GM18507 (cell line): ENCODE measurements around the gene RGS13.

Source experiments
- DNase-seq: peaks from one replicate; pipeline ENCODE4 v3.0.0; 2011; ENCODE audit warnings: low read depth; ENCODE audit not compliant: insufficient read length; ENCODE audit errors: extremely low spot score
- FAIRE-seq: peaks from 2 replicates; lab custom pipeline; 2011; peaks lifted over from hg19 to GRCh38; lab: Jason Lieb, UNC

RGS13 gene, protein sequence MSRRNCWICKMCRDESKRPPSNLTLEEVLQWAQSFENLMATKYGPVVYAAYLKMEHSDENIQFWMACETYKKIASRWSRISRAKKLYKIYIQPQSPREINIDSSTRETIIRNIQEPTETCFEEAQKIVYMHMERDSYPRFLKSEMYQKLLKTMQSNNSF

DNA sequence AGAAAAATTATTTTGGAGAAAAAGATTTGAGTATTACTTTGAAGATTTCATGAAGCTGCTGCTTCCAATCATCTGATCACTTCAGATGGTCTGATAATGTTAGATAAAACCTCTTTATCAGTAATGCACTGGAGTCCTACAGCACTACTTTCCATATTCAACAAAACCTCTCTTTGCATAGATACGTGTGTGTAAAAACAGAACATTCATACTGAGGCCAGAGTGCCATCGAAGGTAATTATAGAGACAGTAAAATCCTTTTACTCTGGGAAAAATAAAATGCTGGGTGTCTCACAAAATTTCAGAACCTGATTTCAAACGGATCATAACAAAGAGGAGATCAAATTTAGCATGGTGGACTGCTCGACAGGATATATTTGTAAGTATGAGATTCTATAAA, at the start of gene RGS13:
Gene RGS13, plus strand, starts transcription at position 209 of the 400 bp plus-strand sequence. CDS start 8,188 bp downstream, outside the sequence.
- no peak for DNase-seq
- FAIRE-seq: no peak

DNA sequence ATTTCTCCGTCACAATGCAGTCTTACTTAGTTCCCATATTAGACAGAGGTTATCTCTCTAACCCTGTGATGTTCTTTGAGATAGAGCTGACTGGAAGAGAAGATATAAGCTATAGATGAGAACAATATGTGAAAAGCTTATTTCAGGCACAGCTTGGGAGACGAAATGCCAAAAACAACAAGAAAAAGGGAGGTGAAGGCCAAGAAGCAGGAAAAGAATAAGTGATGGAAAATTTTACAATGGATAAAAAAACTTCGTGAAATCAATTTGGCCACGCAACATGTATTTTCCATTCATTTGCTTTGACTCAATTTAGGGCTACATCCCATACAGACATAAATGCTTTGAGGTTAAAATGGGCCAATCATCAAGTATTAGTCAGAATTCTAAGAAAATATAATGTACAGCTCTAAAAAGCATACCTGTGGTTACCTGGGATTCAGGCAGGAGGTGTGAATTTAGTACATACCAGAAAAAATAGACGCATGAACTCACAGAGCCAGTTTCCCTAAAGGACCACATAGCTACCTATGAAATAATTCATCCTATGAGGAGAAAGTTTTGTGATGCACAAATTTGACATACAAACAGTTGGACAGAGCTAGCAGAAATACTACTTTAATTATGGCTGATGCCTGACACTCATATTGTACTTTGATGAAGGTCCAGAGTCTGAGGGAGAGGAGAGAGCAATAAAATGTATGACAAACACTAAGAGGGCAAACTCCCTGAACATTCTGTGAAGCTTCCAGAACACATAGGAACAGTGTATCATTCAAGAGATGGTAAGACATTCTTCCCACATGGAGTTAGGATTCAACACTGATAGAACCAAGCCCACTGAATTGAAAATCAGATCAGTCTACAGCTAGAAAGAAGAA, 48.3 kb upstream of the RGS13 start:
- no peak for FAIRE-seq
- no peak for DNase-seq

DNA sequence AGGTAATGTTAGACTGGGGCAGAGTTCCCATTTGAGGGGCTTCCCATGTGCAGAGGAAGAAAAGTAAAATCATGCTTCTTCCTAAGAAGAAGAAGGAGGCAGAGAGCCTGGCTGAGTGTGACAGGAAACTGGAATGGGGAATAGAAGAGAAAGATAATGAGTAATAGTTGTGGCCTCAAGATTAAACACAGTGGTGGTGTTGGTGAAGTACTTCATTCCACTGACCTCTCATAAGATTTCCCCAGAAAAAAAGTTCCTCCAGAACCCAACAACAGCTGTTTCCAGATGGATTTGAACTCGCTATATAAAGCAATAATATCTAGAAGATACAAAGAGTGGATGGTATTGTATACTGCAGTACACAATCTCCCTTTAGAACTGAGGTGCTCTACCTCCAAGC, 47.4 kb upstream of the RGS13 start:
- DNase-seq (no peak), FAIRE-seq (no peak)

DNA sequence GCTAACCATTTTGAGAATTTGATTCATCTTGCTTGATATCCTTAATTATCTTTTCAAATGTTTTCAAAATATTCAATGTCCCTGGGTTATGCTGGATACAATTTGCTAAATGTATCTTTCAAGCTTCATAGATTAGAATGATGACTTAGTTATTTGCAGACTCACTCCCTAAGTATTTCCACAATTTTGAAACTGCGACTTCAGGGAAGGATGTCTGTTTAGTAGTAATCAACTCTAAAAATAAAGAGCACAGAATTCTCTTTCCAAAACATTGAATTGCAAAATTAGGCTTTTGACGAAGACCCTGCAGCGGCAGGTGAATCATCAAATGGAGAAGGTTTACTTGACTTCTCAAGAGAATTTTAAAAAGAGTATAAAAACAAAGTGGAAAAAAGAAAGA, 46.1 kb upstream of the RGS13 start:
- DNase-seq (no peak), FAIRE-seq (no peak)

DNA sequence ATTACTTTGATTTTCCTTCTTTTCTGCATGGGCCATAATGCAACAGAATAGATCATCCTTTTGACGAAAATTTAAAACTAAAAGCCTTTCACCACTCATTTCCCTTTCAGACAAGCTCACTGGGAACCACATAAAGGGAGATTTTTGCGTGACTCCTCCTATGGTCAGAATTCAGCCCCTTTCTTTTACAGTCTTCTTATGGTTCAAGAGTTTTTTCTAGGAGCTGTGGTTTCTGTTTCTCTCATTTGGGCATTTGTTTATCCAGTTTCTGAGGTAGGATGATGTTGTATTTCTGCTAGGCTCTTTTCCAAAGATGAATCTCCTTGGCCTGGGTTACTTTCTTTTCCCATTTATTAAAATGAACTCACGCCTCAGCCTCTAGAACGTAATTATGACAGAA, 43.4 kb upstream of the RGS13 start:
- FAIRE-seq (peak; percentile 41), DNase-seq (no peak)

DNA sequence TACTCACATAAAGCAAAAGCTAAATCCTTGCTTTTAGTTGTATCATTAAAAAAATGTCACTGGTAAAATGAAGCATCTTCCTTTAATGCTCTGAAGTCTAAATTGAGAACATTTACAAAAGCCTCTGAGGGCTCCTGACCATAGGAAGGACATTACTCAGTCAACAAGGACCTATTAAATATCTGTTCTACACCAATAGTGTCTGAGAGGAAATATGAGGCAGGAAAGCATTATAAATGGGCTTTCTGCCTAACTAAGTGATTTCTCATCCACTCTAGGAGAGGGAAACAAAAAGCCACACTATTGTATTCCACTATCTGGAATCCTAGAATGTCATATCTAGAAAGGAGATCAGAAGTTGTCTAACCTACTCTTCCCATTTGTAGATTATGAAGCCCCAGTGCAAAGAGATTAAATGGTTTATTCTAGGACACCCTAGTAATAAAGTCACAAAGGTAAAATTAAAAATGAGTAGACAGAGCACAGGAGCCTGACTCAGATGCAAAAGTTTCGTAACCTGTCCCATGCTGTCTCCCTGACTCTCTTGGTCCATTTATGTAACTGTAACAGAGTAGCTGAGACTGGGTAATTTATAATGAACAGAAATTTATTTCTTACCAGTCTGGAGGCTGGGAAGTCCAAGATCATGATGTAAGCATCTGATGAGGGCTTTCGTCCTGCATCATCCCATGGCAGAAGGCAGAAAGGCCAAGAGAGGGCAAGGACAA, 42.8 kb upstream of the RGS13 start:
- FAIRE-seq (no peak), DNase-seq (no peak)

DNA sequence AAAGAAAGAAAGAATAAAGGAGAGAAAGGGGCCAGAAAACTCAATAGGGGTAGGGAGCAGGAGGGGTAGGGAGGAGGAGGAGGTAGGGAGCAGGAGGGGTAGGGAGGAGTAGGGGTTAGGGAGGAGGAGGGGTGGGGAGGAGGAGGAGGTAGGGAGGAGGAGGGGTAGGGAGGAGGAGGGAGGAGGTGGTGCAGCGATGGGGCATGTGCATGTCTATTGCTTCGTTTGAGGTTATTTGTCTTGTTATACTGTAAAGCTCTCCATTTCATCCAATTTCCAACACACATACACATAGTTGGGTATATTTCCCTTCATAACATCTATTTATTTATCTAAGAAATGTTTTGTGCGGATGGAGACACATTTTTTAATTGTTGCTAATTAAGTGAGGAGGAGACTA, 40.6 kb upstream of the RGS13 start:
- DNase-seq: no peak
- FAIRE-seq: no peak

DNA sequence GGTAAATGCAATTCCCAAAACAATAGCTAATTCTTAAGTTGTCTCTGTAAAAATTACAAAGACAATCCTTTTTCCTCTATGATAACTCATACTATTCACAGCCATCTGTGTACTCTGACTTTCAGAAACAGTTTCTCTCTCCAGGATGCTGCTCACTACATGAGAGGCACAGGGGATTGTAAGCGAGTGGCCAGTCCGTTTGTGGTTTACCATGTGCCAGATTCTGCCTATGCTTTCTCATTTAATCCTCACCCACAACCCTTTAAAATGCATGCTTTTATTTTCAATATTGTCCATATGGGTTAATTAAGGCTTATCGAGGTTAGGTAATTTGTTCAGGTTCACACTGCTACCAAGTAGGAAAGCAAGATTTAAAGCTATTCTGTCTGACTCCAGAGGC, 37.4 kb upstream of the RGS13 start:
- DNase-seq: no peak

DNA sequence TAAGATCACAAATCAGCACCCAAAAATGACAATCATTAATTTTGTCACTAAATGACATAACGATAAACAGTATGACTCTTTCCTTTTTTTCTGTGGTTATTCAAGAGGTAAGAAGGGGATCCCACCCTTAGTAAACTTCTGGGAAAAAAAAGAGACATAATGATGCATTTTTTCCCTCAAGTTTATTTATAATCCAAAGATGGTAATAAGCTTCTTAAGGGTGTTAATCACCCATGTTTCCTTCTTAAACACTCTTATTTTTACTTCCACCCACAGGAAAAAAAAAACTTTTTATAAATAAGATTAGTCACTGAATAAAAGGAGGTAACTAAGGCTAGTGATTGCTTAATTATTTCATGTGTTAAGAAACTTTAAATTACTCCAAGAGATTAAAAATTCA, 35.7 kb upstream of the RGS13 start:
- no peak for FAIRE-seq
- DNase-seq: no peak

More for the DNA sequence above, 37.4 kb upstream of the RGS13 start:
- peak; percentile 9 for FAIRE-seq

DNA sequence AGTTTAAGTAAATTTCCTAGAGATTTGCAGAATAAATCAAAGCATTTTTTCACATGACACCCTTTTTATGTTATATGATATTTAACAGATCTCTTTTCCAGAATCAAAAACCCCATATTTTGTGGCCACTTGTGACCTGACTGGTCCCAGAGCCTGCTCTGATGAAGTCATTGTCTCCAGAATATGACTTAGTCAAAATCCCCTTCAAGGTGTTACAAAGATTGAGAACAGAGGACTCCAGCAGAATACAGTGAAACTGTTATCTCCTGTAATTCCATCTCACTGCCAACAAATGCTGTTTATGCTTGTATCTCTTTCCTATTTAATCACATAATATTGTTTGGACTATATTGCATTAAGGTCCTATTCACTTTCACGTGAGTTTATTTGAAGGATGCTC, 34.8 kb upstream of the RGS13 start:
- FAIRE-seq (peak; percentile 56), DNase-seq (no peak)

DNA sequence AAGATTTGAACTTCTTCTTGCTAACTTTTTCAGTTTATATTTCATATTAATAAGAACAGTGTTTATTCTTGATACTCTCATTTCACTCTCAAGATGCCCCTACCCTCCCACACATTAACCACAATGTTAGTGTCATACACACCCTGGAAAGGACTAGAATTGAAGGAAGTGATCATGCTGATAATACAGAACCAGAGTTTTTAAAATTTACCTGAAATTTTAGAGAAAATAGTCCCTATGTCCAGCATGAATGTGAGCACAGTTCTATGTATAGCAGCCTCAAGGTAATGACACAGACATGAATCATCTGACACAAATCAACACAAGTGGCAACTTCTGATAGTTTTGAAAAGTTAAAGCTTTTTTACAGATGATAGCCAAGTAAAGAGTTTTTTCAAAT, 34.4 kb upstream of the RGS13 start:
- no peak for DNase-seq
- FAIRE-seq: peak; percentile 58

DNA sequence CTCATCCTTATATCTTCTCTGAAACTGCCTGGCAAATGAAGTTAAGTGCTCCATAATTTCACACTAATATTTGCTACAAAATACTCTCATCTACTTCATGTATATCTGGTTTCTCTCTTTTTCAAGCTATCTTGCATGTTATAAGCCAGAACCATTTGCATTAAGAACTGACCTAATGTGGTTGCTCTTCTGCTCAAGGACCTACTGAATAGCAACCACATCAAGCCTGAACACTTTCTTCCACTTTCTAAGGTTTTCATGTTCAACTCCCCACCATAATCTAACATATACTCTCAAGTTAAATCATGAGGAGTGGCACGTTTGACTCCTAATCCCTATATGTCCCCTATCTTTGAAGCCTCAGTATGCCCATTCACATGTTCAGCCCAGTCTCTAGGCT, 33.2 kb upstream of the RGS13 start:
- DNase-seq (no peak), FAIRE-seq (peak; percentile 71)

DNA sequence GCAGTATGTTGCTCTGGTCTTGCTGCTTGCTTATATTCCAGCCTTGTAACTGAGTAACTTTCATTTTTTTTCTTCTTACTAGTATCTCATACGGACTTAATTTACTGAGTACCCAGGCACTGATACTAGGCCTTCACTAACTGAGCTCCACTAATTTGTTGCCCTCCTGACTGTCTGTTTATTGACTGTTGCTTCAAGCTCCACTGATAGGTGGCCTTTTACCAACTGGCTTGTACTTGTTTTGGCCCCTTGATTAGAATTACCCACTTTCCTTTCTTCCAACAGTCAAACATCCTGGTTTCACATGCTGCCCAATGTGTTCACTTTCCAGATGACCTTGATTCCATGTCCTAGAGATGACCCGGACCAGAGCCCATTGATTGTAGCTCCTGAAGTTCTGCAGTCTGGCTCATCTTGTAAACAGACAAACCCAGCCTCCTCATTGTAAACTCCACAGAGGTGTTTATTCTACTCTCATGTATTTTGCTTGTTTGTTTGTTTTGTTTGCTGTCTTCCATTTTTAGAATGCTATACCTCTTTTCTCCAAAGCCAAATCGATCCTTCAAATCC, 32.6 kb upstream of the RGS13 start:
- FAIRE-seq (peak; percentile 63), DNase-seq (no peak)

DNA sequence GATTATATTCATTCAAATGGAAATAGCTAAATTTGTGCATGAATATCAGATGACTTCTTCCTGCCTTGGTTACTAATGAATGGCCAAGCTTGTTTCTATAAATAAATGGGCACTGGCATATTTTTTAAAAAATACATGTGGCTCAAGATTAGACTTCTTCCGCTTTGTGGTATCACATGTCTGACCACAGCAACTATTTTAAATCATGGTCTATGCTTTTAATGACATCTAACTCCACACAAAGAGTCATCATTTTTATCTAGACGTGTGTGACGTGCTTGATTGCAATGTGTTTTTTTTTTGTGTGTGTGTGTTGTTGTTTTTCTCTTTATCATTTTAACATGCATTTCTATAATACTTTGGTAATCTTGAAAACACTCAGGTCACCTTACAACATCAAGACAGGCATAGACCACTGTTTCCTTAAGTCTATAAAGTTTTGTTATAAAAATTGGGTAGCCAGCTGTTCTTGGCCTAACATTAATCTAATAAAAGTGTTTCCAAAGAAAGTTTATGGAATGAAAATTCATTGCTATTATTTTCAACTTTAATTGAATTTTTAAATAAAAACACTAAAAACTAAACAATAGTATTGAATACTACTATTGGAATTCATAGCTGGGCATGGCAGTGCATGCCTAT, 30.8 kb upstream of the RGS13 start:
- no peak for DNase-seq
- FAIRE-seq: peak; percentile 93

DNA sequence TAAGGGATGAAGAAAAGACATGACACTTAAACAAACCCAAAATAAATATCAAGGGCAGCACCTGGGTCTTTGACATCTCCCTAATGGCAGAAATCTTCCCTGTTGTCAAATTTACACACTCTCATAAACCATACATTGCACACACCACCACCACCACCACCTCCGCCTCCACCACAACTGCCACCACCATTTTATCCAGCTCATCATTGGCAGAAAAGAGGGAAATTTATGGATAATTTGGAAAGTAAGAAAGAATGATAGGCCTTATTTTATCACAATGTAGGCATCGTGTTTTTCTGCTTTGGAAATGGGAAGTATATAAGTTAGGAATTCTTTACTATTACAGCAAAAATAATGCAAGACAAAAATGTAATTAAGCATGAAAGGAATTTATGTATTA, 27.3 kb upstream of the RGS13 start:
- DNase-seq: no peak

DNA sequence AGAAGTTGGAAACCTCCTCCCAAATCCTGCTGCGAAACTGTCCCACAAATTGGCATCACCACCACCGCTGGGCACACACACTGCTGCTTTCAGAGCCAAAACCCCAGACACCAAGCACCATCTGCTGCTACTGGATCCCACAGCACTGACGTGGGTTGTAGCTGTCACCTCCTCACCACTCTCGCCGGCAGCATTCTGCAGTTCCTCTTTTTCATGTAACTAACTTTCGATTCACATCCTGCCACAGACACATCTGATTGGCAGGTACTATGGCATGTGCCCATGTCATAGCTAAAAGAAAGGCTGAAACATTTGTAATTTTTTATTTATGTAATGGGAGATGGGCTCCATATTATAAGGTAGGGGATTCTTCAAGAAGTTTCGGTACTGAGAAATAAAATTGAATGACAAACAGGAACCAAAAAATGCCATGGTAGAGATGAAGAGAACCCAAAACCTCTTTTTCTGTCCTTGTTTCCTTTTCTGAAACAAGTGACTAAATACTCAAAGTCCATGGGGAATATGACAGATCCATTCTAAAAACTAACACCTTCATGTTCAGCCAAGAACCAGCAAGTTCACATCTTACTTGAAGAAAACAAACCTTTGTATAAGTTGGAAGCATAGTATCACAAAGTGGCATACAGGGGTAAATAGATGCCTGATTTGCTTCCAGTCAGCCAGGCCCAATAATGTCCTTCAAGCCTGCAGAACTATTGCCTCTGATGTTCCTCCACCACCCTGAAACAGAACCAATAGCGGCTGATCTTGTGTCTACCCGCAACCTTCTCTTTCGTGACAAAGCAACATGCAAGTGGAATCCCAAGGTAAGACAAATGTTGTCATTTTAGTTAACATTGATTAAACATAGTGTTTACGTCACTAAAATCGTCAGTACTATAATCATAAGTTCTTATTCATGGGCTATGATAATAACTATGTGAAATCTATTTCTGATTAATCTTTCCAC, 26.6 kb upstream of the RGS13 start:
- peak; percentile 99 for FAIRE-seq
- DNase-seq: peak; percentile 67

More for the DNA sequence above, 27.3 kb upstream of the RGS13 start:
- FAIRE-seq: no peak

DNA sequence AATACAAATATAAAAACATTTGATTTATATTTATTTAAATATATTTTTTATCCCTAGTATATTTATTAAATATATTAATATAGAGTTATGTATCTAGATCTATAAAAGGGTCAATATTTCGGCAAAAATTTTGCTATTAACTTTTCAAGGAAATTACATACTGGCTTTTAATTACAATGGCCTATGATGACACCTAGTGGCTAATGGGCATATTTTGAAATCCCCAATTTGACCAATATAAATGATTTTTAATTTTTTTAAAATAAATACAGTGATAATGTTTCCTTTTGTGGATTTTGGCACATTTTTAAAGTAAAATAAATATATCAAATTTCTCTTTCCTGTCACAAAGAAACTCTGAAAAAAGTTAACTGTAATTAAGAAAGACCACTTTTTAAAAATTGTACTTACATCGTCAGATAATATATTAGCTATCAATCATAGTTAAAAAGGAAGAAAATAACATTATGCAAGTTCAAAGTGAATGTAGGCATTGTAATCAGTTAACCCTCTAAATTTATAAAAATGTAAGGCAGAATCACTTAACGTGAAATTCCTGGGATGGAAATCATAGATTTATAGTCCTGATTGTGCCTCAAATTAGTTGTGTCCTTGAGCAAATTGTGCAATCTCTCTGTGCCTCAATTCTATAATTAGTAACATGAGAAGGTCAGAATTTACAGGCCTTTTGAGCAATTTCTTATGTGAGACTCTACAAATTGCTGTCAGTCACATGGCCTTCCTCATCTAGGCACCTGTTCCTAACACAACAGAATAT, 25.6 kb upstream of the RGS13 start:
- FAIRE-seq: peak; percentile 12

DNA sequence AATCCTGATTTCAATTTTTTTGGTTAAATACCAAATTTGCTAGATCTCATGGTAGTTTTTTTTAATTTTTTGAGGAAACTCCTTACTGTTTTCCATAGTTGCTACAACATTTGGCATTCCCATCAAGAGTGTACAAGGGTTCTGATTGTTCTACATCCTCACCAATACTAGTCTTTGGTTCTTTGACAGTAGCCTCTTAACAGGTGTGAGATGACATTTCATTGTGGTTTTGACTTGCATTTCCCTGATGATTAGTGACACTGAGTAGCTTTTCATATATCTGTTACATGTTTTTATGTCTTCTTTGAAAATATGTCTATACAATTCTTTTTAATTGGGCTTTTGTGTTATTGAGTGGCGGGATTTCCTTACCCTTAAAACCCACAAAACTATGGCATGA, 20.9 kb upstream of the RGS13 start:
- DNase-seq (no peak), FAIRE-seq (peak; percentile 72)

More for the DNA sequence above, 25.6 kb upstream of the RGS13 start:
- no peak for DNase-seq
